AG04450 (cell line): ENCODE measurements around the gene SMAD3. TPM values are rescaled to one million over a fixed set of nuclear protein-coding genes. Genes with fewer than 3 reads are reported as not detected.

Source experiments
- CTCF ChIA-PET: fragments of 300-600, 350-600 bp; formaldehyde crosslinking; extraction: SDS; loops from one replicate; lab custom pipeline; 2022; ENCODE audit warnings: antibody characterized with exemption, inconsistent platforms; lab: Charles Lee
- POLR2A ChIA-PET: fragments of 350-600 bp; formaldehyde crosslinking; extraction: SDS; loops from one replicate; lab custom pipeline; 2021; ENCODE audit warnings: antibody characterized with exemption, inconsistent platforms; lab: Yijun Ruan, JAX
- DNase-seq: peaks from one replicate; pipeline ENCODE4 v3.0.0-alpha.2; 2011; ENCODE audit warnings: low read depth, low spot score
- H3K27ac ChIP-seq: one replicate; pipeline ENCODE4 v1.5.1; 2012; ENCODE audit warnings: low read depth, low read length, control low read depth
- H3K27me3 ChIP-seq: one replicate; pipeline ENCODE4 v1.6.0; 2012; ENCODE audit warnings: low read length; ENCODE audit not compliant: control insufficient read depth, insufficient read depth
- H3K4me3 ChIP-seq: 2 replicates; pipeline ENCODE4 v1.5.1; 2011; ENCODE audit warnings: mild to moderate bottlenecking, low read depth, low read length, control low read depth
- H3K9me3 ChIP-seq: 2 replicates; pipeline ENCODE4 v1.5.1; 2012; ENCODE audit warnings: low read length; ENCODE audit not compliant: control insufficient read depth, insufficient read depth
- CTCF ChIP-seq: IDR thresholded peaks from 2 replicates; pipeline ENCODE4 v1.5.1; 2011; ENCODE audit warnings: low read depth, low read length, control low read depth, inconsistent platforms
- polyA plus RNA-seq: library from polyadenylated mRNA; depleted of rRNA; stranded (reverse); fragments of >200 nt; gene quantifications from 2 replicates; pipeline ENCODE4 v1.2.3, GENCODE V29; 2011

SMAD3 gene
- polyA plus RNA-seq, 1 experiment: 115 TPM

- DNase-seq: no peak
- Histone ChIP-seq H3K9me3 (no peaks in the 10 kb centered on the region; the same call in 1 of the 2 replicates), H3K27me3 (no peaks in the 10 kb centered on the region), H3K4me3 (no peak overlapping the region), H3K27ac (peak overlapping the region; percentile 96)
- CTCF ChIA-PET: interaction anchor here (1.3 kb wide), 1 partner anchor 220 kb away, joined by 3 read pairs; no protein-coding TSS in a partner anchor
- TF ChIP-seq CTCF: no peak
- POLR2A ChIA-PET: interaction anchor here (1.6 to 4.3 kb wide), 6 partner anchors 11 to 61 kb away, joined by 6 to 44 read pairs (median 10); no protein-coding TSS in a partner anchor
Measured at GRCh38 chr15:67167091-67167490, 101.7 kb downstream of the SMAD3 start.

GRCh38 chr15:67168694-67169093 is 103.3 kb downstream of the SMAD3 start:
- Histone ChIP-seq H3K4me3 (no peak overlapping the region), H3K27me3 (no peaks in the 10 kb centered on the region), H3K27ac (peak overlapping the region; percentile 96), H3K9me3 (no peaks in the 10 kb centered on the region; the same call in 1 of the 2 replicates)
- no peak for TF ChIP-seq CTCF
- POLR2A ChIA-PET: interaction anchor here (0.8 to 4.3 kb wide), 15 partner anchors 9 to 103 kb away, joined by 3 to 44 read pairs (median 5); partner anchors contain the start of genes AAGAB and SMAD3
- DNase-seq: no peak
- CTCF ChIA-PET: no interaction called here

- no peak for DNase-seq
- Histone ChIP-seq H3K4me3 (no peak overlapping the region), H3K9me3 (no peaks in the 10 kb centered on the region; the same call in 1 of the 2 replicates), H3K27ac (peak overlapping the region; percentile 52), H3K27me3 (no peaks in the 10 kb centered on the region)
- ChIA-PET CTCF (no interaction called here), POLR2A (interaction anchor here (4.3 kb wide), 1 partner anchor 7 kb away, joined by 44 read pairs; no protein-coding TSS in a partner anchor)
- no peak for TF ChIP-seq CTCF
Measured at GRCh38 chr15:67170143-67170925, 104.9 kb downstream of the SMAD3 start.

GRCh38 chr15:67171471-67171870 is 106.1 kb downstream of the SMAD3 start:
- H3K4me3 ChIP-seq: no peak overlapping the region
- no peaks in the 10 kb centered on the region for H3K27me3 ChIP-seq
- ChIA-PET POLR2A (no interaction called here), CTCF (no interaction called here)
- H3K27ac ChIP-seq: no peak overlapping the region
- no peaks in the 10 kb centered on the region; the same call in 1 of the 2 replicates for H3K9me3 ChIP-seq
- TF ChIP-seq CTCF: no peak
- no peak for DNase-seq

- Histone ChIP-seq H3K27me3 (no peaks in the 10 kb centered on the region), H3K9me3 (no peaks in the 10 kb centered on the region; the same call in 1 of the 2 replicates), H3K27ac (peak overlapping the region; percentile 63), H3K4me3 (no peak overlapping the region)
- no peak for DNase-seq
- ChIA-PET POLR2A (no interaction called here), CTCF (no interaction called here)
- TF ChIP-seq CTCF: no peak
Measured at GRCh38 chr15:67172172-67172571, 106.8 kb downstream of the SMAD3 start.
